ENCODE measurements around the gene C9orf85.
"Not testable (repeated sequence)": the region's sequence is repeated elsewhere in the genome, so short reads cannot be mapped to it uniquely, and the experiment has no call there.

The C9orf85 gene, protein sequence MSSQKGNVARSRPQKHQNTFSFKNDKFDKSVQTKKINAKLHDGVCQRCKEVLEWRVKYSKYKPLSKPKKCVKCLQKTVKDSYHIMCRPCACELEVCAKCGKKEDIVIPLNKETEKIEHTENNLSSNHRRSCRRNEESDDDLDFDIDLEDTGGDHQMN

GRCh38 chr9:71911061-71911907 is at the start of gene C9orf85, which contains the start of gene ABHD17B:
TSS of gene C9orf85 (plus strand) at chr9:71911639. CDS start at chr9:71911735, 96 bp downstream.
TSS of gene ABHD17B (minus strand) at chr9:71911193. CDS start at chr9:71875080, 36,113 bp downstream.
- DNase-seq, result peak; percentile 99

DNA sequence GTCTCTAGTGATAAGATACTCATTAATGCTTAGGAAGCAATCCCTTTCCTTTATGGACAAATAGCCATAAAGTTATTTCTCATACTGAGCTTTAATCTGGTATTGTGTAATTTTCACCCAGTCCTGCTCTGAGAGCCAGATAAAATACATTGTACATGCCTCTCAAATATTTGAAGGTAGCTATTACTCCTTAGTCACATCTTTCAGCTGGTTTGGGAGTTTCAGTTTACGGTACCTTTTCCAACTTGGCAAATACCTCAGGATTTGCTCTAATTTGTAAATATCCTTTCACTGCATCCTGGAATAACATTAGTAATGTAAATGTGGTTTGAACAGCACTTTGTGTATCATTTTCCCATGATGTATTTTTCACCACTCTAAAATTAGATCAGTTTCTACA is 47.8 kb upstream of the C9orf85 start:
- no peak for DNase-seq

- no peak for DNase-seq
These were observed 36.1 kb upstream of the C9orf85 start for GRCh38 chr9:71875345-71875744.

DNA sequence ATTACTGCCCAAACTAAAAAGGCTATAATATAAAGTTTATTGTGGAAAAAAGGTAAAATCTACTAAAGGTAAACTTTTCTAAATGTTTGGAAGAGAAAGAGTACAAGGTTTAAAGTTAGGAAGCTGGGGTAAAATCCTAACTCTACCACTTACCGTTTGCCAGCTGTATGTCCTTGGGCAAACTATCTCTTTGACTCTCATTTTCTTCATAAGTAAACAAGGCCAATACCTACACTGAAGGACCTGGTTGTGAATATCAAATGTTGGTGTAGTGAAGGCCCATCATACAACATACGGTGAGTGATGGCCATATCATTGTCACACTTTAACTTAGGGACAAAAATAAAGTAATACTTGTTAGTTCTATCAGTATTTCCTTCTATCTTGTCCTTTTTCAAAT is 35.3 kb upstream of the C9orf85 start:
- no peak for DNase-seq

GRCh38 chr9:71876829-71877228 is 34.6 kb upstream of the C9orf85 start:
- no peak for DNase-seq

- no peak for DNase-seq
These were observed 32.8 kb upstream of the C9orf85 start for GRCh38 chr9:71878327-71879274.

- no peak for DNase-seq
These were observed 31.7 kb upstream of the C9orf85 start for GRCh38 chr9:71879644-71880174.

GRCh38 chr9:71884005-71884404 is 27.4 kb upstream of the C9orf85 start:
- DNase-seq, result no peak

DNA sequence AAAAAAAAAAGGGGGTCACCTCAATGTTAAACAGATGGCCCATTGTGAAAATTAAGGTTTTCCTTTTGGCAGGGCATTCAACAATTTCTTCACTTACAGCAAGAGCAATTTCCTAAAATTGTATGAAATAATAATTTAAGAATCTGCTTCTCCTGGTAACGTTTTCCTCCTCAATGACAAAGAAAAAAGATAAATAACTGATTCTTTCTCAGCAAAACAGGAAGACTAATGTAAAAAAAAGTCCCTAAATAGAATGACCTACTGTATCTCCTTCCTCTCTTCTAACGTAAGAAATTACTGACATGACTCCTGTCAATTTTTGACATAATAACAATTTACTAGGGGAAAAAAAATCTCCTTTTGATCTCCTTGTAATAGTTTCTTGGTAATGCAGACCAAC is 26.0 kb upstream of the C9orf85 start:
- no peak for DNase-seq

GRCh38 chr9:71886015-71886414 is 25.4 kb upstream of the C9orf85 start:
- no peak for DNase-seq

DNA sequence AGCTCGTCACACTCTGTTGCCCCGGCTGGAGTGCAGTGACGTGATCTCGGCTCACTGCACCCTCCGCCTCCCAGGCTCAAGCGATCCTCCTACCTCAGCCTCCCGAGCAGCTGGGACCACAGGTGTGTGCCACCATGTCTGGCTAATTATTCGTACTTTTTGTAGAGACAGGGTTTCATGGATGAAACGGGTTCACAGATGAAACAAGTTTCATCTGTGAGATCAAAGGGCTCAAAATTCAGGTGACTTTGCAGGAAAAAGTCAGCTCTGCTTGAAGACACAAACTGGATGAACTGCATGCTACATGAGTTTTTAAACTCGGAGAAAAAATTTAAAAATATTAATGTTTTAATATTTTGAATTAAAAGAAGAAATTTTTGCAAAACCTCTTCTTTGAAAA is 24.9 kb upstream of the C9orf85 start:
- no peak for DNase-seq

- no peak for DNase-seq
These were observed 24.1 kb upstream of the C9orf85 start for GRCh38 chr9:71887362-71887761.

- DNase-seq, result no peak
These were observed 21.3 kb upstream of the C9orf85 start for GRCh38 chr9:71890042-71890679.

DNA sequence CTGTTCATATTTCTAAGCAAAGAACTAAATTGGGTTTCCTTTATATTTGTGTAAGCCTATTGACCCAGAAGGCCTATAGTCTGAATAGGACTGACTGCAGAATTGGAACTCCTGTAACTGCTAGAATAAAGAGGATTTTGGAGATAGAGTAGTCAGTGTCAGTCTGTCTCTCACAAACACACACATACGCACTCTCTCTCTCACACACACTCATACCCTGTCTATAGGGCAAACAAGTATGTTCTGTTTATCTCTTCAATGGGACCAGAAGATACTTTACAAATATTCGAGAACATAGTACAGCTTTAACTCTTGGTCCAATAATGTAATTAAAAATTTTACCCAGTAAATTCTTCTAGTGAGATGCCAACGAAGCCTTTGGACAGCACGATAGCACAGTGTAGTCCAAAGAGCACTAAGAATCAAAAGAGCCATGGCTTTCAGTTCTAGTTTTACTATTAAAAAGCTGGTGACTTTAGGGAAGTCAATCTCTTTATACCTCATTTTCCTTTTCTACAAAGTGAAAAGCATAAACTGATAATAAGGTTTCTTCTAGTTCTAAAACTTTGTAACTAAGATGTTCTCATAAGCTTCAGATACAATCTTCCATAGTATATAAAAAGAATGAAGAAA is 19.8 kb upstream of the C9orf85 start:
- no peak for DNase-seq

GRCh38 chr9:71895117-71895516 is 16.3 kb upstream of the C9orf85 start:
- no peak for DNase-seq

GRCh38 chr9:71895955-71896354 is 15.5 kb upstream of the C9orf85 start:
- DNase-seq, result no peak

- no peak for DNase-seq
These were observed 14.7 kb upstream of the C9orf85 start for GRCh38 chr9:71896761-71897160.

DNA sequence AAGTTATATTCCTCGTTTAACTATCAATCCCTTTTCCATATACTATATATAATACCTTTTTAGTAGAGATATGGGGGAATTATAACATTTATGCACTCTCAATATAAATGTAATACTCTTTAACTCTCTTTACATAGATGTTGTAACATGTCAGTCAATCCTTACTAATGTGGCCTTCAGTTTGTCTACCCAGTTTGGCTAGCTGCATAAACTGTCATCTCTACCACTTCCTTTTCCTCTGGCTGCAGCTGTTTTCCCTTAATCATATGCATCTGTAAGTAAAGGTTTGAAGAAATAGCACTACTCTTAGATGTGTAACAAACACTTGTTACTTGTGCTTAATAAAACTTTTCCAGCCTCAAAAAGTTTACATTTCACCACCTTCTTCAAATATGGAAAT is 13.9 kb upstream of the C9orf85 start:
- no peak for DNase-seq

GRCh38 chr9:71898756-71899155 is 12.7 kb upstream of the C9orf85 start:
- not testable (repeated sequence) for DNase-seq

- no peak for DNase-seq
These were observed 9.5 kb upstream of the C9orf85 start for GRCh38 chr9:71901695-71902597.

GRCh38 chr9:71904076-71904475 is 7.4 kb upstream of the C9orf85 start:
- DNase-seq, result no peak

Data from DMS153 (cell line).